ENCODE data around the gene IST1. TPM values are rescaled to one million over a fixed set of nuclear protein-coding genes. Genes with fewer than 3 reads are reported as not detected.
"Not testable (repeated sequence)": the region's sequence is repeated elsewhere in the genome, so short reads cannot be mapped to it uniquely, and the experiment has no call there.

IST1 gene
- total and polyA plus RNA-seq, 8 donors: 156 to 360 (median 298) TPM

DNA sequence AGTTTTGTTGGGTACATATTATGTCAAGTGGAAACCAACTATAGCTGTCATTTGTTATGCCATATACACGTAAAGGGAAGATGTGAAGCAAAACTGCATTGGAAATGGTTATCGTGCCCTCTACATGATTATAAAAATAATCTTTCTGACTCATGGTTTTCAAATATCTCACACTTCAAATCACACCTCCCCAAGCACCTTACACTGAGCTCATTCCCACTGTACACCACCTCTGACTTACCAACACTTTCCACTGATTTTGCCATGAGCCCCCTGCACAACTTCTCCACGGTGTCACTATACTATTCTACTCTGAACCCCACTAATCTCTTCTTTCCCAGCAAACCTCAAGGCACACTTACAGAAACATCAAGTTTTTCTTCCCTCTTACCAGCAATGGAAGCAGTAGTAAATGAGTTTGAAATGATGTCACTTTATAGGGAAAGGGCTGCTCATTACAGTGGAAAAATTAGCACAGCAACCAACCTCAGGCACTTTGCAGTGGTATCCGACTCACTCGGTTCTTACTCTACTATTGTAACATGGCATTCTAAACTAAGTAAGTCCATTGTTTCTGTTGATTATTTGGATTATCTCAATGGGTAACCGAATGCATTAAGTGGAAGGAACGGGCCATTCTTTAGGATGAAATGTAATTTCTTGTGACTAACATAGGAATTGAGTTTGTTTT, 30.0 kb upstream of the IST1 start:
- Histone ChIP-seq H3K27ac (no peak overlapping the region), H3K9me3 (no peaks in the 10 kb centered on the region), H3K36me3 (peaks cover 0 to 59% of the 10 kb centered on the region in 2 donors), H3K4me1 (no peaks in the 10 kb centered on the region), H3K27me3 (no peaks in the 10 kb centered on the region), H3K4me3 (no peak overlapping the region)
- ATAC-seq (no peak), DNase-seq (no peak)
- TF ChIP-seq, protein P1, sequence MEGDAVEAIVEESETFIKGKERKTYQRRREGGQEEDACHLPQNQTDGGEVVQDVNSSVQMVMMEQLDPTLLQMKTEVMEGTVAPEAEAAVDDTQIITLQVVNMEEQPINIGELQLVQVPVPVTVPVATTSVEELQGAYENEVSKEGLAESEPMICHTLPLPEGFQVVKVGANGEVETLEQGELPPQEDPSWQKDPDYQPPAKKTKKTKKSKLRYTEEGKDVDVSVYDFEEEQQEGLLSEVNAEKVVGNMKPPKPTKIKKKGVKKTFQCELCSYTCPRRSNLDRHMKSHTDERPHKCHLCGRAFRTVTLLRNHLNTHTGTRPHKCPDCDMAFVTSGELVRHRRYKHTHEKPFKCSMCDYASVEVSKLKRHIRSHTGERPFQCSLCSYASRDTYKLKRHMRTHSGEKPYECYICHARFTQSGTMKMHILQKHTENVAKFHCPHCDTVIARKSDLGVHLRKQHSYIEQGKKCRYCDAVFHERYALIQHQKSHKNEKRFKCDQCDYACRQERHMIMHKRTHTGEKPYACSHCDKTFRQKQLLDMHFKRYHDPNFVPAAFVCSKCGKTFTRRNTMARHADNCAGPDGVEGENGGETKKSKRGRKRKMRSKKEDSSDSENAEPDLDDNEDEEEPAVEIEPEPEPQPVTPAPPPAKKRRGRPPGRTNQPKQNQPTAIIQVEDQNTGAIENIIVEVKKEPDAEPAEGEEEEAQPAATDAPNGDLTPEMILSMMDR (IDR thresholded peaks at IDR 0.05): no peak
- intact Hi-C loops (cut with DNase I): no loop called here

GRCh38 chr16:71867175-71867574, 28.2 kb upstream of the IST1 start:
- intact Hi-C loops (cut with DNase I): not testable (repeated sequence)

DNA sequence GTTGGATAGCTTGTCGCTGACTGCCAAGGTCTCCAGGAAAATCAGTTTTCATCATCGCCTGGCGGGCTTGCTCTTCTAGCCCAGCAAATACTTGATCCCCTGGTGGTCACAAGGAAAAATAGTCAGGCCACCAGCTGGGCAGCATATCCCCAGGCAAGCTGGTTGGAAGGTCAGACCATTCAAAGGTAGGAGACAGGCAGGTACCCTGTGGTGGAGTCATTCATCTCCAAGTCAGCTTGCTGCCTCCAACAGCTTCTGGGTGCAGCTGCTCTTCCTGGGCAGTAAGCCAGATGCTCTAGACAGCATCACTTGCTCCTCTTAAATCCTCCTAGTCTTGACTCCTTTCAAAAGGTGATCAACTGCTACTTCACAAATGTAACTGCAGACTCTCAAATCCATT, 27.4 kb upstream of the IST1 start:
- ATAC-seq: no peak
- TF ChIP-seq, protein P1 (IDR thresholded peaks at IDR 0.05): no peak
- no peak for DNase-seq
- no peak overlapping the region for H3K27ac ChIP-seq
- no peak overlapping the region for H3K4me3 ChIP-seq
- no peaks in the 10 kb centered on the region for H3K27me3 ChIP-seq
- no peaks in the 10 kb centered on the region for H3K4me1 ChIP-seq
- no peaks in the 10 kb centered on the region for H3K9me3 ChIP-seq
- intact Hi-C loops (cut with DNase I): no loop called here
- peaks cover 0 to 43% of the 10 kb centered on the region in 2 donors for H3K36me3 ChIP-seq

More at GRCh38 chr16:71867175-71867574, 28.2 kb upstream of the IST1 start:
- H3K27ac ChIP-seq, ATAC-seq, H3K4me1 ChIP-seq, H3K27me3 ChIP-seq, H3K9me3 ChIP-seq, DNase-seq, H3K4me3 ChIP-seq: not testable (repeated sequence)
- peaks cover 0 to 45% of the 10 kb centered on the region in 2 donors for H3K36me3 ChIP-seq

DNA sequence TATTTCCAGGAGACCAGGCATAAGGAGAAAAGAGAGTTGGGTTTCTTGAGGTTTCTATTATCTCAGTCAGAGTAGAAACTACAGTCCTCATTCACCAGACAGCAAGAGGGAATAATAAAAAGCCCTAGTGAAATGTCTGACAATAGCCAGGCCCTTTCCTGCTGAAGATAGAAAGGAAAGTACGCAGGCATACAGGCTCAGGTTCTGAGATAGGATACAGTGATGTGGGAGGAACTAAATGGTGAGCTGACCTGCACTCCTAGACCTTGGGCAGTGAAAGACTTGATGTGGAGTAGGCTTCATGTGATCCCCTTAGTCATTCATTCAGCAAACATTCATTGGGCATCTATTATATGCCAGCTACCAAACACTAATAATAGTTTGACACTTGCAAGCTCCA, 26.2 kb upstream of the IST1 start:
- no peak for DNase-seq
- TF ChIP-seq, protein P1 (IDR thresholded peaks at IDR 0.05): no peak
- no peaks in the 10 kb centered on the region for H3K4me1 ChIP-seq
- no peaks in the 10 kb centered on the region for H3K27me3 ChIP-seq
- no peak overlapping the region for H3K27ac ChIP-seq
- H3K4me3 ChIP-seq: no peak overlapping the region
- ATAC-seq: no peak
- intact Hi-C loops (cut with DNase I): no loop called here
- no peaks in the 10 kb centered on the region for H3K9me3 ChIP-seq
- H3K36me3 ChIP-seq: peaks cover 0 to 33% of the 10 kb centered on the region in 2 donors

GRCh38 chr16:71870818-71871217, 24.5 kb upstream of the IST1 start:
- DNase-seq (no peak), ATAC-seq (no peak)
- no peak overlapping the region for H3K4me3 ChIP-seq
- peaks cover 0 to 32% of the 10 kb centered on the region in 2 donors for H3K36me3 ChIP-seq
- no peaks in the 10 kb centered on the region for H3K4me1 ChIP-seq
- no peaks in the 10 kb centered on the region for H3K9me3 ChIP-seq
- no peak overlapping the region for H3K27ac ChIP-seq
- TF ChIP-seq, protein P1 (IDR thresholded peaks at IDR 0.05): no peak
- no peaks in the 10 kb centered on the region for H3K27me3 ChIP-seq
- intact Hi-C loops (cut with DNase I): no loop called here

DNA sequence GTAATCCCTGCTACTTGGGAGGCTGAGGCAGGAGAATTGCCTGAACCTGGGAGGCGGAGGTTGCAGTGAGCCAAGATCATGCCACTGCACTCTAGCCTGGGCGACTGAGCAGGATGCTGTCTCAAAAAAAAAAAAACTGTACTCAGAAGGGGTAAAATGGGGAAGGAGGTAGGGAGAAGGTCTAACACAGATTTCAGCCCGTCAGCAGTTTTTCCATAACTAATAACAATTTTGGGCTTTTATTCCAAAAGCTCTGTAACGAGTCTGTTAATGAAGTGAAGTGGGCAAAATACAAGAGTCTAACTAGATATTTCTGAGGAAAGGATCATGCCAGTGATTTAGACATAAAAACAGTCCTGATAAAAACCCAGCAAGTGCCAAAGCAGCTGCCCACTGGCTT, 22.1 kb upstream of the IST1 start:
- Histone ChIP-seq H3K4me1 (no peaks in the 10 kb centered on the region), H3K27me3 (no peaks in the 10 kb centered on the region), H3K36me3 (peaks cover 0 to 36% of the 10 kb centered on the region in 2 donors), H3K27ac (no peak overlapping the region), H3K4me3 (no peak overlapping the region), H3K9me3 (no peaks in the 10 kb centered on the region)
- ATAC-seq (no peak), DNase-seq (no peak)
- intact Hi-C loops (cut with DNase I): no loop called here
- TF ChIP-seq, protein P1 (IDR thresholded peaks at IDR 0.05): no peak
